ENCODE measurements around the gene APIP. TPM values are rescaled to one million over a fixed set of nuclear protein-coding genes. Genes with fewer than 3 reads are reported as not detected.

Gene APIP
- total RNA-seq, 1 donor from 2014 or later = 13.3 TPM

GRCh38 chr11:34929794-34930763 is 13.9 kb upstream of the APIP start:
- TF ChIP-seq CTCF (IDR thresholded peaks at IDR 0.05) = no peak
- H3K9me3 Mint-ChIP-seq (ENCODE audit: low read depth) = no peaks in the 10 kb centered on the region

DNA sequence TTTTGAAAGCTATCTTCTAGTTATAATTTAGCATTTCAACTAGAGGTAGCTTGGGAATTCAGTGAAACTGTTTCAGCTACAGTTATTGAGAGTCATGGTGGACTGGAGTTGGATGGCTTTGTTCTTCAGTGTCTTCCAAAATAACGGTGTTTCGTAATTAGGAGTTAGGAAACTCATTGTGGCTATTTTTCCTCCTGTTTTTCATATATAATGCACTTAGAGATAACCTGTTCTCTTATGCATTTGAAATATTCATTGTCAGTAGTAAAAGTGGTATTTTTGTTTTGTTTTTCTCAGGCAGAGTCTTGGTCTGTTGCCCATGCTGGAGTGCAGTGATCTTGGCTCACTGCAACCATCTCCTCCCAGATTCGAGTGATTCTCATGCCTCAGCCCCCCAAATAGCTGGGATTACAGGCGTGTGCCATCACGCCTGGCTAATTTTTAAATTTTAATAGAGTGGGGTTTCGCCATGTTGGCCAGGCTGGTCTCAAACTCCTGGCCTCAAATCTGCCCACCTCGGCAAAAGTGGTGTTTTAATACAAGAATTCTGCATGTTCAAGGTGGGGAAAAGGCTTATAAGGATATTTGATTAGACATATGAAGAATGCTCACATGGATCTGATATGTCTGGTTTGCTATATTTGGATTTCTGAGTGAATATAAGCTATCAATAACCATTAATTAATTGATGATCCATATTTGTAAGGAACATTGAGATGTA is 12.9 kb upstream of the APIP start:
- H3K36me3 Mint-ChIP-seq (ENCODE audit: low read depth) = peaks cover 5% of the 10 kb centered on the region
- no peak for TF ChIP-seq CTCF (IDR thresholded peaks at IDR 0.05)
- peak overlapping the region; percentile 32 for H3K27ac Mint-ChIP-seq (ENCODE audit: unreplicated experiment)
- DNase-seq (ENCODE audit: low spot score) = no peak
- H3K4me3 Mint-ChIP-seq (ENCODE audit: unreplicated experiment) = no peak overlapping the region
- H3K4me1 Mint-ChIP-seq (ENCODE audit: low read depth) = peaks cover 54% of the 10 kb centered on the region
- no peaks in the 10 kb centered on the region for H3K9me3 Mint-ChIP-seq (ENCODE audit: low read depth)
- no peaks in the 10 kb centered on the region for H3K27me3 Mint-ChIP-seq (ENCODE audit: low read depth)

More at GRCh38 chr11:34929794-34930763, 13.9 kb upstream of the APIP start:
- peak overlapping the region; percentile 8 for H3K27ac Mint-ChIP-seq (ENCODE audit: unreplicated experiment)
- peaks cover 44% of the 10 kb centered on the region for H3K4me1 Mint-ChIP-seq (ENCODE audit: low read depth)
- no peaks in the 10 kb centered on the region for H3K27me3 Mint-ChIP-seq (ENCODE audit: low read depth)
- DNase-seq (ENCODE audit: low spot score) = no peak
- no peak overlapping the region for H3K4me3 Mint-ChIP-seq (ENCODE audit: unreplicated experiment)
- peaks cover 6% of the 10 kb centered on the region for H3K36me3 Mint-ChIP-seq (ENCODE audit: low read depth)

GRCh38 chr11:34928268-34928959 is 12.2 kb upstream of the APIP start:
- Mint-ChIP-seq H3K4me1 (ENCODE audit: low read depth) (peaks cover 60% of the 10 kb centered on the region), H3K27me3 (ENCODE audit: low read depth) (no peaks in the 10 kb centered on the region), H3K9me3 (ENCODE audit: low read depth) (no peaks in the 10 kb centered on the region), H3K36me3 (ENCODE audit: low read depth) (peaks cover 5% of the 10 kb centered on the region), H3K4me3 (ENCODE audit: unreplicated experiment) (no peak overlapping the region), H3K27ac (ENCODE audit: unreplicated experiment) (no peak overlapping the region)
- no peak for DNase-seq (ENCODE audit: low spot score)
- TF ChIP-seq CTCF (IDR thresholded peaks at IDR 0.05) = no peak

DNA sequence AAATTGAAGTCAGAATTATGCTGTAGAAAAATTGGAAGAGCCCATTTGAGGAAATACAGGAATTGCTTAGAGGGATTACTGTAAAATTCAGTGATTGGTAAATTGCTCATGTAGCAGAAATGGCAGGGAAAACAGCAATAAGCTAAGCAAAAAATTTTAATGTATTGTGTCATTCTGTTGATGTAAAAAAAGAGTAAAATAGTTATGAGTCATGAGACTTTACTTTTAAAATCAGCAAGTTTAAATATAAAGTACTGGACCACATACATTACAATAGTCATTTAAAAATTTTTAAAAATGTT is 10.6 kb upstream of the APIP start:
- Mint-ChIP-seq H3K4me3 (ENCODE audit: unreplicated experiment) (no peak overlapping the region), H3K36me3 (ENCODE audit: low read depth) (no peaks in the 10 kb centered on the region), H3K4me1 (ENCODE audit: low read depth) (peaks cover 60% of the 10 kb centered on the region), H3K27ac (ENCODE audit: unreplicated experiment) (peak overlapping the region; percentile 67), H3K9me3 (ENCODE audit: low read depth) (no peaks in the 10 kb centered on the region), H3K27me3 (ENCODE audit: low read depth) (no peaks in the 10 kb centered on the region)
- no peak for DNase-seq (ENCODE audit: low spot score)
- no peak for TF ChIP-seq CTCF (IDR thresholded peaks at IDR 0.05)

Measured in chondrocyte (in vitro differentiated cells).